NOMO-1 treated with dmso at 0.1 percent for 144 hours (cell line): ENCODE results near the gene MRM2.

ENCODE experiments used
- DNase-seq: peaks from one replicate; lab custom pipeline; 2025; ENCODE audit not compliant: unreplicated experiment; lab: John Stamatoyannopoulos, UW

The MRM2 gene

DNA sequence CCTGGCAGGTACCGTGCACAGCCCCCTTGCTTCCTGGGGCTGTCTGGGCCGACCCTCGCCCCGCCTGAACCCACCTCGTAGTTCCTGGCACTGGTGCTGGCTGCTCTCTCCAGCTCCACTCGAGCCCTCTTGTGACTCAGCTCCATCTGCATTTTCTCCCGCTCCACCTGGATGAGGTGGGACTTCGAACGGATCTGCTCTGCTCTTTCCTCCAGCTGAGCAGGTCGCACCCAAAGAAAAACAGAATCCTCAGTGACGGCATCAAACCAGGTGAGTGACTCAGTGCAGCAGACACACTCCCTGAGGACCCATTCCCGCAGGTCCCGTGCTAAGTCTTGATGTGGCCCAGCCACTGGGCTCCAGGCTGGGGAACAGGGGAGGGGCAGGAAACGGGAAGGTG lies 16.7 kb downstream of the MRM2 start:
- no peak for DNase-seq

DNA sequence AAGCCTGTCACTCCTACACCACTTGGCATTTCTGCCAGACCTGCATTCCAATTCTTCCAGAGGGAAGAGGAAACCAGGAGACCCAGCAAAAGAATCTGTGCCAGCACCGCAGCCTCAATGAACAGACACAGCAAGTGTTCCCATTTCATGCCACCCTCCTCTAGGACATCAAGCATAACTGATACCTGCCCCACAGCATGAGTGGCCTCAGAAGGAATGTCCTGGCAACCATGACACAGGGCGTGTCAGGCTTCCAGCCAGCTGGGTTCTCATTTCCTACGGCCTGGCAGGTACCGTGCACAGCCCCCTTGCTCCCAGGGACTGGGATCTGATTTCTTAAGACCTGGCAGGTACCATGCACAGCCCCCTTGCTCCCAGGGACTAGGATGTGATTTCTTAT lies 17.1 kb downstream of the MRM2 start:
- DNase-seq, result no peak

DNA sequence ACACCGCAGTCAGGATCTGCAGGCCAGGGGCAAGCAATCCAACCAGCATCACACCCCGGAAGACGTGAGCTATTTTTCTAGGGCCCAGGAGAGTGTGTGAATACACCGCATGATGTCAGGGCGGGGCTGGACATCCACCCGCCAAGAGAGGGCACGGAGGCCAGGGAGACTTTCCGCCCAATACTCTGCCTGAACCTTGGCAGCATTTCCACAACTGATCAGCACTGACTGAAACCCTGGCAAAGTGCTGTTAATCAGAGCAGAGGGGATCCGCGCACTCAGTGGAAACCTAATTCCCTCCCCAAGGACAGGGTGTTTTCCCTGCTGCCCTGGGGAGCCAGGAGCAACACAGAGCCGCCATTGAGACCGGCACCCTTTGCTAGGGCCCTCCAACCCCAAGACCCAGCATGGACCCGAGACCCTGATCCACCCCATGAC lies 17.5 kb downstream of the MRM2 start:
- DNase-seq, result no peak

DNA sequence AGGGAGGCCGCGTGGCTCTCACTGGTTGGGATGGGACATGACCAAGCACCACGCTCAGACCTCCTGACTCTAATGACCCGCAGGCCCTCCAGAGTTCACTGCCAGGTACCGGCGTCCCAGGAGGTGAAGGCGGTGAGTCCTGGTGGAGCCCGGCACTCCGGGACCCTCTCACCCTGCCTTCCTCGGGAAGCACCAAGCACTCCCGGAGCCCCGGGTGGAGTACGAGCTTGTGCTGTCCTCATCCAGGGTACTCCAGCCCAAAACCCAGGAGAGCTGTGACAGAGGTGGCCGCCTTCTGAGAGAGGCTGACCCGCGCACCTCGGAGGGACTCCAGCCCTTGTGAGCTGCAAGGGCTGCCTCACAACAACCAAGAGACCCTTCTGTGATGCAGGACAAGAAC lies 18.7 kb downstream of the MRM2 start:
- DNase-seq, result no peak

DNA sequence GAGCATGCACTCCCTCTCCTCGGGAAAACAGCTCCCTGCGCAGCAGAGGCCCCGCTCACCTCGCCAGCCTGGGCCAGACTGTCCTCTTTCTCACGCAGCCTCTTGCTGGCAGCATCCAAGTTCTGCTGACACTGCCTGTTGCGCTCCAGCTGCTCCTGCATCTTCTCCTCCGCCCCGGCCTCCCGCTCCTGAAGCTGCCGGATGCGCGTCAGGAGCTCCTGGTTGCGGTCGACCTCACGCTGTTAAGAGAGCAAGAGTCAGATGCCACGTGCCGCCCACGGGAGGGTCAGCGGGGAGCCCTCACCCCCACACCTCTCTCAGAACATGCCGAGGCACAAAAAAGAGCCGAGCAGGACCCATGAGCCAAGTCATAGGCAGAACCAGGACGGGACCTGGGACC lies 19.5 kb downstream of the MRM2 start:
- no peak for DNase-seq

DNA sequence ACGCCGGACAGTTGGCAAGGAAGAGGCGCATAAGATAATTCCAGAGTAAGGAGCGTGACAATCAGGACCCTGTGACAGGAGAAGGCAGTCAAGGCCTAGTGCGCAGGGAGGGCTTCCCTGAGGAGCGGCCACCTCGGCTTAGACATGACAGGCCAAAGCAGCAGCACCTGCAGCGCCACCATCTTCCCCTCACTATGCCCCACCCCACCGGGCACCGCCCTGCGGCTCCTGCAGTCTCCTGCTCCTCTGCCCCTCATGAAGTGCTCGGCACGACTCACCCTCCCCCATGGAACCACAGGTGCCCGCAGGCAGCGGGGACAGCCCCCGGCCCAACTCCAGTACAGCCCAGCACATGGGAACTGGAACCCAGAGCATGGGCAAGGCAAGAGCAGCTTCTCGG lies 21.1 kb downstream of the MRM2 start:
- DNase-seq, result no peak

DNA sequence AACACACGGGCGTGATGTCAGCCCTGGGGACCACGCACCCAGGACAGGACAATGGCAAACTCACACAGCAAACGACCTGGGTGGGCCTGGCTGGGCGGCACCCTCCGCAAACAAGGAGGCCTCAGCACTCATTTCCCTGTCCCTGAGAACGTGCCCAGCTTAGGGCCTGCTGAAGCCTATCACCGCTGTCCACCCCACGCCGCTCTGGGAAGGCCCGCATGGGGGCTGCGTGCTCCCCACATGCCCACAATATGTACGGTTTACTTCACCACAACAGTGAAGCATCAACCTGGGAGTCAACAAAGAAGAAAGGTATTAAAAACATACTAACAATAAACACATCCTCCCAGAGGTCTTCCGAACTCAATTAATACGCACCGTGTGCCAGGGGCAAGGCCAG lies 21.5 kb downstream of the MRM2 start:
- no peak for DNase-seq

DNA sequence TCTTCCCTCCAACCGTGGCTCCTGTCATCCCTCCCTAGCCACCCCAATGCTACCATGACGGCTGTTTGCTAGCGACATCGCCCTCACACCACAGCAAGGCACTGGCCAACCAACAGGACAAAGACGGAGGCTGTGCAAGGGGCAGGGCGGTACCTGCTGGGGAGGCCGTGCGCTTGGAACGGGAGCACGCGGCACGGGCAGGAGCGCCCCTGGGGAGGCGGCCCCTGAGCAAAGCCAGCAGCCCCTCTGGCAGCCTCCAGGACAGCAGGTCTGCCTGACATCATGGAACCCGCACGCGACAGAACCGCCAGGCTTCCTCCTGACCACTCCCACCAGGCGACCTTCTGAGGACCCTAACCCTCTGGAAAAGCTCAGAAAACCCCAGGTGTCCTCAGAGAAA lies 22.0 kb downstream of the MRM2 start:
- DNase-seq, result no peak

DNA sequence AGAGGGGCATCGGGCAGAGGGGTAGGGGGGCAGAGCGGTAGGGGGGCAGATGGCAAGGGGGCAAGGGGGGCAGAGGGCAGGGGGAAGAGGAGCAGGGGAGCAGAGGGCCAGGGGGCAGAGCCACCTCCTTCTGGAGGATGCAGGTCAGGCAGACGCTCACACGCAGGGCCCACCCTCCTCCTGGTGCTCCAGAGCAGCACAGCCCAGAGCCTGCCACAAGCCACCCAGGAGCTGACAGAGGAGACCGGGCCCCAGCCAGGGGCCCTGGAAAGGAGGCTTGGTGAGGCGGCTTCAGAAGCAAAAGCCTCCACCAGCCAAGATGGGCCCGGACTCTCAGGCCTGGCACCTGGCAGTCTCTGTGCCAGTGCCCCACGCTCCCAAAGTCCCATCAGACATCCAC lies 22.4 kb downstream of the MRM2 start:
- DNase-seq, result no peak

DNA sequence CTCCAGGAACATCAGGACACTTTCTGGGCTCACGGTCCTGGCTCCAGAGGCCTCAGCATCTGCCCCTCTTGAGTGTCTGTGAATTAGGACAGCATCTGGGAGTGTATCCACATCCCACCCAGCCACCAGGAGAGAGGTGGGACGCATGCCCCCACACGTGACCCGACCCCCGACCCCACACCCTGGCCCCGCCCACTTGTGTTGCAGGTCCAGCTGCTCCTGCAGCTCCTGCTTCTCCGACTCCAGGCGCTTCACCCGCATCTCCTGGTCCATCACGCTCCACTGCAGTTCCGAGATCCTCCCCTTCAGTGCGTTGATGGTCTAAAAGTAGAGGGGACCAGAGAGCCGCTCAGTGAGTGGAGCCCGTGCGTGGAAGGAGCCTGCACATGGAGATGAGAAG lies 22.9 kb downstream of the MRM2 start:
- DNase-seq, result no peak

DNA sequence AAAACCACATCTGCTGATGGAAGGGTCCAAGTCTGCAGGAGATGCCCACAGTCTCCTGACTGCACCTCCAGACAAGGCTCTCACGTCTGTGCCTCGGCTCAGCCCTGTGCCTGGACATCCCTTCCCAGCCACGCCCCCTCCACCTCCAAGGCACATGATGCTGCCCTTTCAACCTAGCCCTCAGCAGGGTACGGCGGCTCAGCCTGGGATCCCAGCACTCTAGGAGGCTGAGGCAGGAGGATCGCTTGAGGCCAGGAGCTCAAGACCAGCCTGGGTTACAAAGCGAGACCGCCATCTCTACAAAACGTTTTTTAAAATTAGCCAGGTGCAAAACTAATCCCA lies 23.6 kb downstream of the MRM2 start:
- no peak for DNase-seq

DNA sequence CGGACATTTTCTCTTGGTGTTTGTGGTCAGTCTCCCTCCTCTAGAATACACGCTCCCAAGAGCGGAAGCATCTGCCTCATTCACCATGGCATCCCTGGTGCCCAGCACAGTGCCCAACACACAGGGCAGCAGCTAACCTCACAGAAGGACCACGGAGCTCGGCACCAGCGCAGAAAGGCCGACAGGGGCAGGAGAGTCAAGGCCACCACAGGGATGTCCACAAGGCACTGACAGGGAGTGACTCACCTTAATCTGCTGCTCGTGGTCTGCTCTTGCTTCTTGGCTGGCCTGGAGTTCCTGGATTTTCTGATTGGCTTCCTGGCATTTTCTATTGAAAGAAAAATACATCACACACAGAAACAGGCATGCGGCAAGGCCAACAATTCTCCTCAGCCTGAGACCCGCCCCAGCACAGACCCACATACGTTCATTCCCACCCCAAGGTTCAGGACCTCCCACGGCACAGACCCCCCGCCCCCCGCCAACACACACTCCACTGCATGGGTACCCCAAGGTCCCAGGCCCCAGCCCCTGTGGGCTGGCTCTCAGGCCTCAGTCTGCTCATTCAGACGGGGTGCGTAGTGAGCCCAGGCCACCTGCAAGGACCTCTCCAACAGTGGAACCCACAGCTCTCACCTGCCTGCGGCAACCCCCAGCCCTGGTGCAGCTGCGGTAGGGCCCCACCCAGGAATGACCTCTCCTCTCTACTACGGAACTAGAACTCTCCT lies 24.1 kb downstream of the MRM2 start:
- no peak for DNase-seq

DNA sequence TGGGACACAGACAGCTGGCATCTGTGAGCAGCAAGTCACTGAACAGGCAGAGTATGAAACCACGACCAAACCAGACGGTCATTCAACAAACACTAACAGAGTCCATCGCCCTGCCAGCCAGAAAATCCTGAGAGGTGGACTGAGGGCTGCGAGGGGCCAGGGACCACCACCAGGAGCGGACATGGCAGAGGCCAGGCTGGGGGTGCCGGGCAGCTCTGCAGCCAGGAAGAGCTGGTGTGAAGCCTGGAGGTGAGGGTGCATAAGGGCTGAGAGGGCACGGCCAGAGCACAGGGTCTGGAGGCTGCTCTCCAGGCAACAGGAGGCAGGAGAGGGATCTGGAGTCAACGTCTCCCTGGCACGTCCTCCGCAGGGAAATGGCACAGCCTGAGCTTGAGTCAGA lies 24.8 kb downstream of the MRM2 start:
- DNase-seq, result no peak

DNA sequence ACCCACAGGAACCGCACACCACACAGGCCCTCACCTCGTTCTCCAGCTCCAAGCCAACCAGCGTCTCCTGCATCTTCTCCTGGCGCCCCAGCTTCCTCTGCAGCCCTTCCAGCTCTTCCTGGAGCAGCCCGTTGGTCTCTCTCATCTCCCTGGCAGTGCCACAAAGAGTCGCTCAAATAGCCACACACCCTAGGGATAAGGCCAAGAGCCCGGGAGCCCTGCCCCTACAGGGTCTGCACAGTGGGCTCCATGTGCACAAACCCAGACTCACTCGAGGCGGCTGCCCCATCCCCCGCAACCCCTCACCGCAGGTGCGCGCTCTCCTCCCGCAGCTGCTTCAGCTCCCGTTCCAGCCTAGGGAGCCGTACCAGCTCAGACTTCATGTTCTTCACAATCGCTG lies 26.2 kb downstream of the MRM2 start:
- DNase-seq, result no peak

DNA sequence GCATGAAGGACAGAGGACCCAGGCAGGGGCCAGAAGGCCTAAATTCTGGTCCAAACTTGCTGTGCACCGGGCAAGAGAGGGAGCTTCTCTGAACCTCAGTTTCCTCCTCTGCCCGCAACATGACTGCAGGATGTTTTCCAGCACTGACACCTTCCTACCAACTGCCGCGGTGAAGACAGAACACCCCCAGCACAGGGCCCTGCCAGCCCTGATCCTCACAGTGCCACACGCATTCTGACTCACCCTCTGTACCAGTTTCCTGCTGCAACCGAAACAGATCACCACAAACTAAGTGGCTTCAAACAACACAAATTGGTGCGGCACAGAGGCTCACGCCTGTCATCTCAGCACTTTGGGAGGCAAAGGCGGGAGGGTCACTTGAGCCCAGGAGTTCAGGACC lies 27.4 kb downstream of the MRM2 start:
- no peak for DNase-seq

DNA sequence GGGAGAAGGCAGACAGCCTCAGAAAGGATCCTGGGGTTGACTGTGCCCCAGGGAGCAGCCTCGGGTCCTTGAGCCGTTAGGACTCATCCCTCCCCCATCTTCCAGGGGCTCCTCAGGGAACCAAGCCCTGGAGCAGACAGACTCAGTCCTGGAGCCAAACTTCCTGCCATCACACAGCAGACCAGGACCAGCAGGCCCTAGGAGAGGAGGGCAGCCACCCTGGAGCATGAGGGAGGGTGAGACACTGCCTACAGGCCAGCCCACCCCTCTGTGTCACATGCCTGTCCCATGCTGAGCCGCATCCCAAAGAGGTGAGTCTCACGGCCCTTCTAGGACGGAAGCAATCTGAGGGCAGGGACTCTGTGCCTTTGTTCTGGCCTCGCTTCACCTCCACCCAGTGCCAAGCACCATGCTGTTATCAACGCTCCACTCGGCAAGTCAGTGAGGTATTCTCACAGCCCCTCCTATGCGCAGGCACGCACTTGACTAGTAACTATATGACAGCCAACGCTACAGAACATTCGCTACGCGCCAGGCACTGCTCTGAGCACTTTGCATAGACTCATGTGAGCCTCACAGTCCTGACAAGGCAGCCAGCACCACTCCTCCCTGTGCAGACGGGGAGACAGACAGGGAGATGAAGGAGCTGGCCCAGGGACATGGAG lies 28.3 kb downstream of the MRM2 start:
- no peak for DNase-seq

DNA sequence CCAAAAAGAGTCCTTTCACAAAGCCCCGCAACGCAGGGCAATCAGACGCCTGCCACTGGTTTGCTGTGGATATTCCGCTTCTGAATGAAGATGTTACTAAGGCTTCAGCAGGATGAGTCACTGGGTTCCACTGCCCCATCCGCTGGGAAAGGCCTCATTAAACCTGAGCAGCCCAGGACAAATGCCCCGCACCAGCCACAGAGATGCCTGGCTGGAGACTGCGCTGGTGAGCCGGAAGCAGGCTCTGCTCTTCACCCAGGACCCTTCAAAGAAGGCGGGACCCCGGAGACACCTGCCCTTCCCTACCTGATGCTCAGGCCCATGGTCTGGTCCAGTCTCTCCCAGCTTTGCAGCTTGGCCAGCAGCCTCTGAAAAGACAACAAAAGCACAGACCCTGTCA lies 29.1 kb downstream of the MRM2 start:
- no peak for DNase-seq

DNA sequence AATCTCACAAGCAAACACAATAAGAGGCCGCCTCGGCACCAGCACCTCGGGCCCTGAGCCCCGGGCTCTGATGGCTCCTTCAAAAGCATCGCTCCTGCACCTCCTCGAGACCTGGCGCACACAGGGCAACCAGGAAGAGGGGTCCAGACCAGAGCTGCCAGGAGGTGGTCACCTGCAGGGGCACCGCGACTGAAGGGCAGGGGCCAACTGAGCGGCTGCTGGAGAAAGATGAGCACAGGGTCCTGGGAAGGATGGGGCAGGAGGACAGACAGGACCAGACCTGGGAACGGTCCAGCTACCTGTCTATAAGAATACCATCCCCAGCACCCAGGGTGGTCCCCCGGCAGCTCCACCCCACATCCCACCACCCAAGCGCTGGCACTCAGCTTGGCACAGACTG lies 30.1 kb downstream of the MRM2 start:
- DNase-seq, result no peak

DNA sequence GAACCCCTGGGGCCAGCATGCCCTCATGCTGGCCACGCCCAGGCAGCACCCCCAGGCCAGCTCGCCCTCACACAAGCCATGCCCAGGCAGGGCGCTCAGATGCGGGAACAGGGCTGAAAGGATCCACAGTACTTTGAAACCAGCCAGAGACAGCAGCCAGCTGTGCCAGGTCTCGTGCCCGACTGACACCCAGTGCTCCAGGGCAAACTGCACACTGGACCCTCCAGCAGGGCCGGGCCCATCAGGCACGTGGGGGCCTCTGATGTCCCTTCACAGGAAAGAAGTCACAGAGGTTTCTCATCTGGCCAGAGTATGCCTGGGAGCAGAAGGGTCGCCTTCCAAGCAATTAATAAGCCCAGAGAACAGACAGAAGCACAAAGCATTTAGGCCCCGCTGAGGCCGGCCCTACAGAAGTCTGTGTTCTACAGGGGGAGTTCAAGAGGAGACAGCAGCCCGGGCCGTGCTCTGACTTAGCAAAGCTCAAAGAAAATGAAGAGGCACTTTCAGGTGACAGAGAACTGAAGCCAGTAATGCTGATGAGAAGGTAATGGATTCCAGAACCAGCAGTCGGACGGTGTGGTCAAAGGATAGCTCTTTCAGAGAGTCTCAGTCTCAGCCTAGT lies 30.6 kb downstream of the MRM2 start:
- DNase-seq, result no peak

DNA sequence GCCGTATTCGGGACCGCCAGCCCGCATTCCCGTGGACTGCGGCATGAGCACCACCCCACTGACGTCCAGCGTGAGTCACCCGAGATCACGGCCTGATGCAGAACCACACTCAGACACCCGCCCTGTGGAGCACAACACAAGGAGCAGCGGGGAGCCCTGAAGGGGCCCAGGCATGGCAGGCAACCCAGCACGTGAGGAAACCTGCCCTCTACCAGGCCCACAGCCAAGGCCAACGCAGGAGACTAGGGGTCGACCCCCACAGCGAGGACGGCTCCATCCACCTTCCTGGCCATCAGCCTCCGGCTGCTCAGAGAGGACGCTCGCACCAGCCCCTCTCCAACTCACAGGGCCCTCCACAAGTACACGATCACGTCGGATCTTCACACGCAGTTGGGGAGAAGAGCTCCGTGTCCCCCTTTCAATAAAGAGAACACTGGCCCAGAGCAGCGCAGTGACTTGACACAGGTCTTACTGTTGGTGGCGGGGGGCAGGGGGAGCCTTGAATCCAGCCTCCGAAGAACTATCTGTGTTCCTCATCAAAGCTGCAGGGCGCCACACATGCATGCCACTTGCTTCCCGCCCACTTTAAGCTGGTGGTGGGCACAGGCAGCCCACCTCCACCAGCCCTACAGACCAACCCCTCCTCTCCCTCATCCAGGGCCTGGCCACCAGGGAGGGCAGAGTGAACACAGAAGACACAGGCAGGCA lies 31.3 kb downstream of the MRM2 start:
- DNase-seq, result no peak

DNA sequence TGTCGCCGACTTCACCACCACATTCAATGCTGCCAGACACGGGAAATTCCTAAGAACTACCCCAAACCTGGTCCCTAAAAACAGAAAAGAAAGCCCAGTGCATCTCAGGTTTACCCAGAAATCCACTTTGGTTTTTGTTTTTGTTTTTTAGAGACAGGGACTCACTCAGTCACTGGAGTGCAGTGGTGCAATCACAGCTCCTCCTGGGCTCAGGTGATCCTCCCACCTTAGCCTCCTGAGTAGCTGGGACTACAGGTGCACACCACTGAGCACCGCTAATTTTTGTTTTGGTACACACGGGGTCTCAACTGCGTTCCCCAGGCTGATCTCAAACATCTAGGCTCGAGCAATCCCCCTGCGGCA lies 32.1 kb downstream of the MRM2 start:
- DNase-seq, result no peak
